ENCODE measurements around the gene CPO.

The CPO gene

GRCh38 chr2:206983161-206983859 is 44.0 kb downstream of the CPO start:
- Mint-ChIP-seq H3K27me3 (no peaks in the 10 kb centered on the region), H3K4me3 (no peak overlapping the region), H3K27ac (no peak overlapping the region), H3K36me3 (ENCODE audit: low read depth) (no peaks in the 10 kb centered on the region), H3K4me1 (ENCODE audit: low read depth) (peaks cover 22% of the 10 kb centered on the region), H3K9me3 (no peaks in the 10 kb centered on the region)
- DNase-seq: no peak

DNA sequence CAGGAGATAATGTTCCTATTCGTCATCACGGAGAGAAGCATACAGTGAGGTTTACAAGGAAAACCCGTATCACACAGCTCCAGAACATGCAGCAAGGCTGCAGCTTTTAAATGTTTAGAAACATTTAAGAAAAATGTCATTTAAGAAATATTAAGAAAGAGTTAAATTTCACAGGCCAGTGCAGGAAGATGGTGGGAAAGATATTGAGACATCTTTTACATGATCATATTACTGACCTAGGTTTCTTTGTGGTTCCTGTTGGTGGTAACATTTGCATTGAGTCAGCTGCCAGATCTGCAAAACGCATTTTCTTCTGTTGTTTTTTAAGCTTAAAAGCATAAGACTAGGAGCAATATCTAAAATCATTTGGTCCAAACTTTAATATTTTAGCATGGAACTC is 44.9 kb downstream of the CPO start:
- no peaks in the 10 kb centered on the region for H3K27me3 Mint-ChIP-seq
- no peaks in the 10 kb centered on the region for H3K9me3 Mint-ChIP-seq
- no peak overlapping the region for H3K27ac Mint-ChIP-seq
- peaks cover 26% of the 10 kb centered on the region for H3K4me1 Mint-ChIP-seq (ENCODE audit: low read depth)
- DNase-seq: no peak
- H3K36me3 Mint-ChIP-seq (ENCODE audit: low read depth): no peaks in the 10 kb centered on the region
- no peak overlapping the region for H3K4me3 Mint-ChIP-seq

- H3K4me1 Mint-ChIP-seq (ENCODE audit: low read depth): peaks cover 37% of the 10 kb centered on the region
These were observed 47.6 kb downstream of the CPO start for GRCh38 chr2:206986943-206987342.

GRCh38 chr2:206987810-206988209 is 48.5 kb downstream of the CPO start:
- no peak overlapping the region for H3K27ac Mint-ChIP-seq
- H3K9me3 Mint-ChIP-seq: no peaks in the 10 kb centered on the region
- no peak overlapping the region for H3K4me3 Mint-ChIP-seq
- no peaks in the 10 kb centered on the region for H3K36me3 Mint-ChIP-seq (ENCODE audit: low read depth)
- peaks cover 32% of the 10 kb centered on the region for H3K4me1 Mint-ChIP-seq (ENCODE audit: low read depth)
- no peak for DNase-seq
- H3K27me3 Mint-ChIP-seq: no peaks in the 10 kb centered on the region

More at GRCh38 chr2:206986943-206987342, 47.6 kb downstream of the CPO start:
- H3K27me3 Mint-ChIP-seq: no peaks in the 10 kb centered on the region
- H3K27ac Mint-ChIP-seq: no peak overlapping the region
- no peaks in the 10 kb centered on the region for H3K36me3 Mint-ChIP-seq (ENCODE audit: low read depth)
- no peak for DNase-seq
- no peak overlapping the region for H3K4me3 Mint-ChIP-seq
- no peaks in the 10 kb centered on the region for H3K9me3 Mint-ChIP-seq

DNA sequence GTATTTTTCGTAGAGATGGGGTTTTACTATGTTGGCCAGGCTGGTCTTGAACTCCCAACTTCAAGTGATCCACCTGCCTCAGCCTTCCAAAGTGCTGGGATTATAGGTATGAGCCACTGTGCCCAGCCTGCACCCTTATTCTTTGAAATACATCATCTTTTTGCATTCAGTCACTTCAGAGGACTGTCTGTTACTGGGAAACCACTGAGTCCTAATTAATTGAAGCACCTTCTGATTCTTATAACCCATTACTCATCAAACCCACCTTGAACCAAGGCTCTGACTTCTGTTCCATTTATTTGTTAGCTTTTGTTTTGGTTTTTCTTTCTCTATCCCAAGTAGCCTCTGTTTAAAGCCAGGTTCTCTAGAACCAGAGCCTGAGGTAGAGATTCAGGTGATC is 49.6 kb downstream of the CPO start:
- H3K9me3 Mint-ChIP-seq: no peaks in the 10 kb centered on the region
- DNase-seq: no peak
- H3K36me3 Mint-ChIP-seq (ENCODE audit: low read depth): no peaks in the 10 kb centered on the region
- H3K4me3 Mint-ChIP-seq: no peak overlapping the region
- peaks cover 32% of the 10 kb centered on the region for H3K4me1 Mint-ChIP-seq (ENCODE audit: low read depth)
- H3K27me3 Mint-ChIP-seq: no peaks in the 10 kb centered on the region
- H3K27ac Mint-ChIP-seq: no peak overlapping the region

GRCh38 chr2:206989311-206989710 is 50.0 kb downstream of the CPO start:
- Mint-ChIP-seq H3K9me3 (no peaks in the 10 kb centered on the region), H3K27ac (peak overlapping the region; percentile 26), H3K4me1 (ENCODE audit: low read depth) (peaks cover 30% of the 10 kb centered on the region), H3K4me3 (no peak overlapping the region), H3K27me3 (no peaks in the 10 kb centered on the region), H3K36me3 (ENCODE audit: low read depth) (no peaks in the 10 kb centered on the region)
- DNase-seq: peak; percentile 39

GRCh38 chr2:206990360-206990759 is 51.0 kb downstream of the CPO start:
- peaks cover 3% of the 10 kb centered on the region for H3K27me3 Mint-ChIP-seq
- no peak for DNase-seq
- no peak overlapping the region for H3K4me3 Mint-ChIP-seq
- no peak overlapping the region for H3K27ac Mint-ChIP-seq
- H3K4me1 Mint-ChIP-seq (ENCODE audit: low read depth): peaks cover 28% of the 10 kb centered on the region
- H3K9me3 Mint-ChIP-seq: no peaks in the 10 kb centered on the region
- H3K36me3 Mint-ChIP-seq (ENCODE audit: low read depth): no peaks in the 10 kb centered on the region

GRCh38 chr2:206991070-206991469 is 51.8 kb downstream of the CPO start:
- Mint-ChIP-seq H3K9me3 (no peaks in the 10 kb centered on the region), H3K4me3 (no peak overlapping the region), H3K4me1 (ENCODE audit: low read depth) (peaks cover 28% of the 10 kb centered on the region), H3K27ac (no peak overlapping the region), H3K27me3 (peaks cover 3% of the 10 kb centered on the region), H3K36me3 (ENCODE audit: low read depth) (no peaks in the 10 kb centered on the region)
- DNase-seq: no peak

DNA sequence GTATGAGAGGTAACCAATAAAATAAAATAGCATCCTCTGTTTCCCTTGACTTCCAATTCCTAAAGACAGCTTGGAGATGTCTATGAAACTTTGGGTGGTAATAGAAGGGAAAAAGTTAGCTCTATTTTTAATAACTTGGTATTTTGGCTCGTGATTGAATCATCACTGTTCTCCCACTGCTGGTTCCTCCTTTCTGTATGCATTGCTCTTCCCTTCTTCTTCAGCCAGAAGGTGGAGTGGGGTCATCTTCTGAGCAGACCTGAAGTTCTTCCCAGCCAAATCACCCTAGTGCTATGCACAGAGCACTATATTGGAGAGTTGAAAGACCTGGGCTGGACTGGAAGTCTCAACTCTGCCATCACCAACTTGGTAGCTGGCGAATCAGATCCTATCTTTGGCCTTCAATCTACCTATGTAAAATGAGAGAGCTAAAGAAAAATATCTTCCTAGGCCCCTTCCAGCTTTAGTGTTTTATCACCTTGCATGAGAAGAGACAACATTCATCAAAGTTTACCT is 54.1 kb downstream of the CPO start:
- no peak overlapping the region for H3K27ac Mint-ChIP-seq
- H3K27me3 Mint-ChIP-seq: peaks cover 7% of the 10 kb centered on the region
- no peaks in the 10 kb centered on the region for H3K36me3 Mint-ChIP-seq (ENCODE audit: low read depth)
- H3K9me3 Mint-ChIP-seq: no peaks in the 10 kb centered on the region
- peaks cover 15% of the 10 kb centered on the region for H3K4me1 Mint-ChIP-seq (ENCODE audit: low read depth)
- no peak for DNase-seq
- H3K4me3 Mint-ChIP-seq: no peak overlapping the region

- H3K27ac Mint-ChIP-seq: no peak overlapping the region
- no peaks in the 10 kb centered on the region for H3K9me3 Mint-ChIP-seq
- H3K27me3 Mint-ChIP-seq: peaks cover 7% of the 10 kb centered on the region
- peaks cover 13% of the 10 kb centered on the region for H3K4me1 Mint-ChIP-seq (ENCODE audit: low read depth)
- H3K36me3 Mint-ChIP-seq (ENCODE audit: low read depth): no peaks in the 10 kb centered on the region
- no peak overlapping the region for H3K4me3 Mint-ChIP-seq
- DNase-seq: no peak
These were observed 54.6 kb downstream of the CPO start for GRCh38 chr2:206993964-206994363.

DNA sequence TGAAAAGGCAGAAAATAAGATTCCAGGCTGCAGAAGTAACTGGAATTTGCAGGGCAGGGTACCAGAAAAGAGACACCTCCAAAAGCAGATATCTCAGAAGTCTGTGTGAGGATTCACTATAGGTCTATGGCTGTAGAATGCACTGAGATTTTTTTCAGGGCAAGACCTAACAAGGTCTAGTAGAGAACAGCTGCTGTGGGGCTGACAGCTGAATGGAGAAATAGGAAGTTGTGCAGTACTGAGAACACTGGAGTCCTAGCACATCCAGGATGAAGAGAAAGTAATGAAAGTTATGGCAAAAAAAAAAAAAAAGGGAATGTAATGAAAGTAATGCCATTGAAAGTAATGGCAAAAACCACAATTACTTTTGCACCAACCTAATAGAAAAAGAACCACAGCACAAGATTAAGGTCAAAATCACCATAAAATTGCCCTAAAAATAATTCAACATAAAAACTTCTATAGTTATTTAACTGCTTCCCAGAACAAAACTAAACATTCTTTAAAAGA is 57.3 kb downstream of the CPO start:
- Mint-ChIP-seq H3K27me3 (peaks cover 7% of the 10 kb centered on the region), H3K9me3 (peaks cover 7% of the 10 kb centered on the region), H3K36me3 (ENCODE audit: low read depth) (no peaks in the 10 kb centered on the region), H3K4me1 (ENCODE audit: low read depth) (no peaks in the 10 kb centered on the region), H3K4me3 (no peak overlapping the region), H3K27ac (no peak overlapping the region)
- DNase-seq: no peak

DNA sequence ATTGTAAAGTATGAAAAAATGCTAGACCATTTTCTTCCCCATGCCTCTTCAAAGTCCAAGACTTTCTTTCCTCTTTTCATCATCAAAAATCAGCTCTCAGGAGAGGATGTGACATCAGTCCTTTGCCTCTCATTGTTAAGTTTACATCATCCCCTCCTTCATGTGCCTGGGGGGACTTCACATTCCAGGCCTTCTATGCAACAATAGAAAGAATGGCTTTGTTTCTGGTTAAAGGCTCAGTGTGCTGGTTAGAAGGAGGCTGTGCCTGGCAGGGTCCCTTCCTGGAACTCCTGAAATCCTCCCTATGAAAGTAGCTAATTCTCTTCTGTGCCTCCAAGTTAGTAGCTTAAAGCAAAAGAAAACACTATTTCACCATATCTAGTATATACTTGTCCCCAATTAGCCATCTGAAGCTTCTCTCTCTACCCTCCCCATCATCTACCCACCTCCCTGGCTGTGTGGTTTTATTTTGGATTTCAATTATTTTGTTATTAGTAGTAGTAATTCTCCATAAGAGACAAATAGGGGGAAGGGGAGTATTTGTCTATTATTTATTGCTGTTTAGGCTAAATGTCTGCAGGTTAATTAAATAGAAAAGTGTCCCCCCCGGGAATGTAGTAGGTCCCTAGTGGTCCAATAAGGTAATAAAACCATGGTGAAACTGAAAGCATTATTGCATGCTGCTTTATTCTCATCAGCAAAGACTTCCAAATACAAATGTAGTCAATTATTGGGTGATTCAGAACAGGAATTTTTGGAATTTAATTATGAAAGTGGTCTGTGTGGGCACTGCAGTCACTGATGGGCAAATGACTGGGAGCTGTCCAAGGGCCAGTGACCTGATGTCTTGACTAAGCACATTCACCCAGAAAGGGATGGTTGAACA is 69.0 kb downstream of the CPO start:
- DNase-seq: no peak
- H3K9me3 Mint-ChIP-seq: no peaks in the 10 kb centered on the region
- H3K27me3 Mint-ChIP-seq: no peaks in the 10 kb centered on the region
- no peaks in the 10 kb centered on the region for H3K4me1 Mint-ChIP-seq (ENCODE audit: low read depth)
- no peak overlapping the region for H3K27ac Mint-ChIP-seq
- no peak overlapping the region for H3K4me3 Mint-ChIP-seq
- H3K36me3 Mint-ChIP-seq (ENCODE audit: low read depth): no peaks in the 10 kb centered on the region

GRCh38 chr2:207012461-207012860 is 73.1 kb downstream of the CPO start:
- Mint-ChIP-seq H3K27me3 (no peaks in the 10 kb centered on the region), H3K27ac (no peak overlapping the region), H3K4me1 (ENCODE audit: low read depth) (no peaks in the 10 kb centered on the region), H3K9me3 (no peaks in the 10 kb centered on the region), H3K4me3 (no peak overlapping the region), H3K36me3 (ENCODE audit: low read depth) (no peaks in the 10 kb centered on the region)
- no peak for DNase-seq

DNA sequence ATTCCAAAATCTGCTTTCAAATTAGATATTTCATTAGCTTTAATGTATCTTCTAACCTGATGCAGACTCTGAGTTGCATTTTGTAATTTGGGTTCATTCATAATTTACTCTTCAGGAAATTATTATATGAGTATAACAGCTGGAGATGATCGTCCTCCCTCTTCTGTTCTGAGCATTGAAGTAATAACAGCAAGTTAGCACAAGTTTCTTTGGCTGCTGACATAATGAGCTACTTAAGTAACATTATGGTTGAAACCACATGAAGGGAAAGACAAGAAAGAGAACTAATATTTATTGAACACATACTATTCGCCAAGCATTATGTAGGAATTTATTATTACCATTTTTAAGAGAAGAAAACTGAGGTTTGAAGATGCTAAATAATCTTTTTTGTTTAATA is 75.1 kb downstream of the CPO start:
- H3K27ac Mint-ChIP-seq: no peak overlapping the region
- no peaks in the 10 kb centered on the region for H3K9me3 Mint-ChIP-seq
- H3K36me3 Mint-ChIP-seq (ENCODE audit: low read depth): no peaks in the 10 kb centered on the region
- H3K4me1 Mint-ChIP-seq (ENCODE audit: low read depth): no peaks in the 10 kb centered on the region
- H3K27me3 Mint-ChIP-seq: no peaks in the 10 kb centered on the region
- no peak overlapping the region for H3K4me3 Mint-ChIP-seq
- DNase-seq: no peak

- Mint-ChIP-seq H3K36me3 (ENCODE audit: low read depth) (no peaks in the 10 kb centered on the region), H3K27me3 (no peaks in the 10 kb centered on the region), H3K27ac (no peak overlapping the region), H3K4me3 (no peak overlapping the region), H3K4me1 (ENCODE audit: low read depth) (no peaks in the 10 kb centered on the region), H3K9me3 (no peaks in the 10 kb centered on the region)
- DNase-seq: no peak
These were observed 76.6 kb downstream of the CPO start for GRCh38 chr2:207015901-207016300.
